HG03354 (cell line): ENCODE results near the gene PTPRM.
A peak's percentile ranks its signal among the peaks of the same experiment; 100 is the strongest.
"Not testable (repeated sequence)": the region's sequence is repeated elsewhere in the genome, so short reads cannot be mapped to it uniquely, and the experiment has no call there.

Experiments used
- ATAC-seq: cut with Tn5 transposase; IDR thresholded peaks from one replicate; pipeline ENCODE4 v1.9.1; 2021; ENCODE audit warnings: mild to moderate bottlenecking; ENCODE audit not compliant: unreplicated experiment, poor library complexity, severe bottlenecking

The PTPRM gene

DNA sequence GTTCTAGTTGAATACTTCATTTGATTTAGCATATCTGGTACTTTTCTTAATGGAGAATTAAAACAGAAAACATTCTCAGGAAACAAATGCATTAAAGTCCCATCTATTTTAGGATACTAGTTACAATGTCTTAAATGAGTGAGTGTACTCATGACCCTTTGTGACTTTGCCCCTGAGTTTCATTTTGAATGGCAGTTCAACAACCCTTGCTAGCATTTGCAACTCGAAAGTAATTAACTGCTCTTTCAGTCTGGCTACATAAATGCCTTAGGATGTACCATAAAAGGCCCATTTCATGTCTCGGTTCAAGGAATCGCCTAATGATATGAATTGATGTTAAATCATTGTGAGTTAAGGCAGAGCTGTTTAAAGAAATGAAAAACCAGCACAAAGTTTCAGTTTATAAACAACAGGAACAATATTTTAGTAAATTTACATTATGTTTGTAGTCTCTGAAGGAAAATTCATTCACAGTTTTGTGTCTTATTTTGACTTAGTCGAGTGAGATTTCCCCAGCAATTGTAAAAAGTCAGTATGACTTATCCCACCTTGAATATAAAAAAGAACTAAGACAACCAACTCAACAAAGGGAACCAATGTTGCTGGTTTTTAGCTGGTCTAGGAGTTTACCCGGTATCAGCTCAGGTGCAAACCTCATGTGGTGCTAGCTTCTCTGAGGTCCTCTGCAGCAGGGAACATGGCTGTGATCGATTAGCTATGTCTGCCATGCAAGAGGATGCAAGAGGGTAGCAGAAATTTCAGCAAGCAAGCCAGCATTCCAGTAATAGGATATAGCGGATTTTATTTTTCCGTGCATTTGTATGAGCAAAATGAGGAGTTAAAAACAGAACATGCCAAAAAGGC, 386.2 kb downstream of the PTPRM start:
- ATAC-seq: peak; percentile 86

DNA sequence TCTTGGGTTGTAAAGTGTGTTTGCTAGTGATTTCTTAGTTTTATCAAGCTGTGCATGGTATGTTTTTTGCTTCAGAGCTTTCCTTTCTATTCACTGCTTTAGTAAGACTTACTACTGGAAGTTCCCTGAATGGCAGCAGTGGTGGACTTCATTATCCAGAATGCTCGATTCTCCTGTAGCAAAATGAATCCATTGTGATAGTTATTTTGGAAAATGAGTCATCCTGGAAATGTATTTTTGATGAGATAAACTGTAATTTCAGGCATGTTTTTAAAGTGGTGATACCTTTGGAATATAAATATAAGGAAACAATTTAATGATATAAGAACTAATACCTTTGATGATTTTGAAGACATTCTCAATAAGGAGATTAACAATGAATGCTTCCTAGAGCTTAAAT, 387.1 kb downstream of the PTPRM start:
- ATAC-seq: no peak

DNA sequence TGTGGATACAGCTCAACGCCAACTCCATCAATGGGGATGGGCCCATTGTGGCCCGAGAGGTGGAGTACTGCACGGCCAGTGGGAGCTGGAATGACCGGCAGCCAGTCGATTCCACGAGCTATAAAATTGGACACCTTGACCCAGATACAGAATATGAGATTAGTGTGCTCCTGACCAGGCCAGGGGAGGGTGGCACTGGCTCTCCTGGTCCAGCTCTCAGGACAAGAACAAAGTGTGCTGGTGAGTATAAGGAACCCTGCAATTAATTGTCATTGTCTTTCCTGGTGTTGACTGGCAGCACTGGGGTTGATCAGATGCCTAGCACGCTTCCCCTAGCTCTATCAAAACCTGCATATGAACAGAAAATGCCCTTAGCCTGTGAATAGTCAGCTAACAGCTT, 388.1 kb downstream of the PTPRM start:
- no peak for ATAC-seq

GRCh38 chr18:7957297-7957696, 390.2 kb downstream of the PTPRM start:
- ATAC-seq: no peak

- no peak for ATAC-seq
Measured at GRCh38 chr18:7958081-7958896, 391.2 kb downstream of the PTPRM start.

DNA sequence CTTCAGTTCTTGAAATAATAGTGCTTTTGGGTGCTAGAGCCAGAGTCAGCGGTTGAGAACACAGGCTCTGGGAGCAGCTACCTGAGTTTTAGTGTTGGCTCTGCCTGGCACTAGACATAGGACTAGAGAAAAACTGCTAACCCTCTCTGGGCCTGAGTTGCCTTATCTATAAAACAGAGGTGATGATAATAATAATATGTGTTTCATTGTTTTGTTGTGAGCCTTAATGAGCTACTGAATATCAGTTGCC, 391.7 kb downstream of the PTPRM start:
- ATAC-seq: no peak

GRCh38 chr18:7966682-7967081, 399.6 kb downstream of the PTPRM start:
- not testable (repeated sequence) for ATAC-seq

- ATAC-seq: no peak
Measured at GRCh38 chr18:7974200-7974874, 407.2 kb downstream of the PTPRM start.

DNA sequence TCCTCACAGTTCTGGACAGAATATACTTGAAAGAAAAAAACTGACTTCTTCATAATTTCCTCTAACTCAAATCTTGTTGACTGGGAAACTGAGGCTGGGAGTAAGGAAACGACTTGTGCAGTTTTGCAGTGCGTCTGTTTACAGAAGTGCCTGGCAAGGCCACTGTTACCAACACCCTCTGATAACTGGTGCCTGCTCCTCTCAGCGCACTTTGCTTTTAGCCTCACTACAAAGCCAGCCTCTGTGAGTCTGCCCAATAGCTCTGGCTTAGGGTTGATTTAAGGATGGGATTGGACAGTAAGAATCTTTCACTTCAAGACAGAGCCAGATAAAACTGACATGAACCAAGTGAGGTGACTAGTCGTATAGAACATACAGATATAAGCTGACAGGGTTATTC, 410.8 kb downstream of the PTPRM start:
- no peak for ATAC-seq

DNA sequence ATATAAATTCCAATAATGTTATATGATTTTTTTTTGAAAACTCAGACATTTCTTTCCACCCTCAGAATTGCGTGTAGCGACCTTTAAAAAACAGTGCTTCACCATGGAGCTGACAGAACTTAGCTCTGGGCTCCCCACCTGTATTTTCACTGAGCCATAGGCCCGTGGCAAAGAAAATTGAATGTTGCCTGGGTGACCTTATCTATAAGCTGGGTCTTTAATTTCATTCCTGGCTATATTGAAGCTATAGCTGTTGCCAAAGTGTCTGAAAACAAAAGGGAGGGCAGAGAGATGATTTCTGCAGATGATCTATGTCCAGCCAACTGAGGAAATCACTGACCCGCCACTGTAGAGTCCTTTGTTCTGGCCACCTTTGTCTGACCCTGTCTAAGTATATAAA, 411.7 kb downstream of the PTPRM start:
- no peak for ATAC-seq

DNA sequence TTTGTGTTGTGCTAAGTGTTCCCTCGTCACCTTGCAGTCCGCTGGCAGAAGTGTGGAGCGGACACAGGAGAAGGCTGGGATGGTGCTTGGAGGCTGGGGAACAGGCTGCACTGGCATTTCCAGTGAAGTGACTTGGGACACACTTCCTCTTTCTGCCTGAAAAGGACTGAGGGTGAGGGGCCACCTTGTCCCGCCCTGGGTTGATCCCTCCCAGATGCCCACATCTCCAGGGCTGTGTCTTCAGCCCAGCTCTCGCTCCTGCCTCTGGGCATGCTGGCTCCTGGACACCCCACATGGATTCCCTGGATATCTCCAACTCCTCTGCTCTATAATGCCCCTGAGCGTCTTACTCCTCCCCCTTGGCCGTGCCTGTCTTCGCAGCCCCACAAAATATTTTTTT, 412.6 kb downstream of the PTPRM start:
- no peak for ATAC-seq

DNA sequence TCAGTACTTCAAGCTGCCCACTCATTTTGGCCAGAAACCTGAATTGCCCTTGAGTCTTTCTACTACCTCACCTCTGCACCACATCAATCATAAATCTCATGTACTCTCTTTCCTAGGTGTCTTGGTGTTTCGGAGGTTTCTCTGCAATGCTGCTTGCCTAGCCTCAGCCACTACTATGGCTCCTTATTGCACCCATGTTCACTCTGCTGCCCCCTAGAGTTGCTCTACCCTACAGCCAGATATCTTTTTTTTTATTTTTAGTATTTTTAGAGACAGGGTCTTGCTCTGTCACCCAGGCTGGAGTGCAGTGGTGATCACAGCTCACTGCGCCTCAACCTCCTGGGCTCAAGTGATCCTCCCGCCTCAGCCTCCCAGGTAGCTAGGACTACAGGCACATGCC, 413.0 kb downstream of the PTPRM start:
- no peak for ATAC-seq

- ATAC-seq: no peak
Measured at GRCh38 chr18:7980656-7981055, 413.5 kb downstream of the PTPRM start.

DNA sequence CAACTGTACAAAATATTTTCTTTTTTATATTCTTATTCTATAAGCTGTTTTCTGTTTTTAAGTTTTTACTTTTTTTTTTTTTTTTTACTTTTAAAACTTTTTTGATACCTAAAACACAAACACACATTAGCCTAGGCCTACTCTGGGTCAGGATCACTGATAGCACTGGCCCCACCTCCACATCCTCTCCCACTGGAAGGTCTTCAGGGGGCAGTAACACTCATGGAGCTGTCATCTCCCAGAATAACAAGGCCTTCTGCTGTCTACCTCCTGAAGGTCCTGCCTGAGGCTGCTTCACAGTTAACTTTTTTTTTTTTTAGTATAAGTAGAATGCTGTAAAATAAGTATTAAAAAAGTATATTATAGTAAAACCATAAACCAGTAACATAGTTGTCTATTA, 415.1 kb downstream of the PTPRM start:
- ATAC-seq: no peak

DNA sequence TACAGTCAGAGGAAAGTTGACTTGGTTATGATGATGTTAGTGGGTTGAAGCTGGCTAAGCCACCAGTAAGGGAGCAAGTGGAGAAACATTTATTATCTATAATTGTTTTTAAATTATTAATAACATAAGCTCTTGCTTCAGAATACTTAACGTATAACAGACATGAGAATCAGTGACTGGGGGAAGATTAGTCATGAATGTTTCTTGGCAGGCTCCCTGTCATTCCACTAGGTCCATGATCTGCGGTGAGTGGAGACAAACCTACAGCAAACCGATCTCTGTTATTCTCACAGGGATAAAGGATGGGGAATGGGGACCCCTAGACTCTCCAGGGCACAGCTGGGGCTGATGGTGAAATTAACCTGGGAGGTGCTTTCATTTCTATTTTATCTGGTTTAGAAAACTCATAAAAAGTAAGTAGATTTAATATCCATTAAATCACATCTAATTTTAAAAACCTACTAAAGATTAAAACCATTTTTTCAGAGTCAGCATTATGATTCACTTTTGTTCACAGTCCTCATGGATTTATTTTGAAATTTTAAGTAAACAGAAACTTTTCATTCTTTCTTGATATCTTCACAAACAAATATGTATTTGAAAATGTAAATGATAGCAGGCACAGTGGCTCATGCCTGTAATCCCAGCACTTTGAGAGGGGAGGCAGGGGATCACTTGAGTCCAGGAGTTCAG, 420.3 kb downstream of the PTPRM start:
- no peak for ATAC-seq

GRCh38 chr18:7990670-7991069, 423.6 kb downstream of the PTPRM start:
- ATAC-seq: no peak

DNA sequence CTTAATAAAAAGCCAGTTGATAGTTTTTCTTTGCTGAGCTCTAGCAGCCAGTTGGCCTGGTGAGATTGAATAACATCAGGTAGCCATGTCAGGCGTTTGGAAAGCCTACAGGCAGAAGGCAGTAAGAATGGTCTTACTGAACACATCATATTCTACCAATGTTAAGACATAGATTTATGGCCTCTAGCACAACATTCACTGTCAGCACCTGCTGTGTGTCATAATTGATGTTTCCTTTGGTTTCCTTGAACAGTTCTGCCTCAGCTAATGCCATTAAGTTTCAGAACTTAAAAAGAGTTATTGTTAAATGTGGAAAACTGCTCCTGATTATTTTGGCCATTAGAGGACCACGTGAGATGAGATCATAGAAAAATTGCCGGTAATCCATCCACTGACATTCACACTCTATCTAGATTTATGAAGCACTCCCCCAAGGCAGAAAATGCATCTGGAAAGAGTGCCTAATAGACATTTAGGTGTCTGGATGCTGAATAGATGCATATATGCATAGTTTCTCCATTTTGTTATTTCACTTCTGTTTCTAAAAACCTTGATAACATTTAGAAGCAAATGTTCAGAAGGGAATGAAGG, 434.7 kb downstream of the PTPRM start:
- ATAC-seq: no peak

DNA sequence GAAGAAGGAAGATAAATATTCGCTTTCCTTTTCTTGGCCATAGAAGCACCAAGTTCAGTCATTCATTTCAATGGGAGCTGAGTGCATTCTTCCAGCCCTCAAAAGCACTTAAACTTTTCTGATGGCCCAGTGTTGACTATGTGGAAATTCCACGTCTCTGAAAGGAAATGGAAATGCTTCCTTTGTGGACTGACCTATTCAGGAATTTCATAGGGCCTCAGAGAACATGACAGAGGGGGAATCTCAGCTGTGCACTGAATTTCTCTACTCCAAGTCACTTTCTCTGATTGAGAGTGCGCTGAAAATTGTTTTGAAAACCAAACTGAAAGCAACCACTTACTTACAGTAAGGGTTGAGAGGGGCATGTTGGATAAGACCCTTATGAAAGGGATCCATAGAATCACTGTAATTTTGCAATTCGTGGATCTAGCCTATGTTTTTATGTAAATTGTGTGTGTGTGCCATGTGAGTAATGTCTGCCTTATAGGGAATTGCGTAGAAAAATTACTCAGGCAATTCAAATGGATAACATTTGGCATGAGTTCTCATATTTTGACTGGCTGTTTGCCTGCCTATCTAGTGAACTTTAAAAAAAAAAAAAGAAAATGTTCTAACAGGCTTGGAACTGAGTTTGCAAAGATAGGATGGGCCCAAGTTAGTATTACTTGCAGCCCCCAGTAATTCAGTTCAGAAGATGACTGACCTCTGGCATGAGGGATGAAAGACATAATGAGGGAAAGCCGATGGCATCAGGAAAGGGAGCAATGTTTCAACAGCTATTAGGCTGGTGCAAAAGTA, 437.0 kb downstream of the PTPRM start:
- no peak for ATAC-seq

DNA sequence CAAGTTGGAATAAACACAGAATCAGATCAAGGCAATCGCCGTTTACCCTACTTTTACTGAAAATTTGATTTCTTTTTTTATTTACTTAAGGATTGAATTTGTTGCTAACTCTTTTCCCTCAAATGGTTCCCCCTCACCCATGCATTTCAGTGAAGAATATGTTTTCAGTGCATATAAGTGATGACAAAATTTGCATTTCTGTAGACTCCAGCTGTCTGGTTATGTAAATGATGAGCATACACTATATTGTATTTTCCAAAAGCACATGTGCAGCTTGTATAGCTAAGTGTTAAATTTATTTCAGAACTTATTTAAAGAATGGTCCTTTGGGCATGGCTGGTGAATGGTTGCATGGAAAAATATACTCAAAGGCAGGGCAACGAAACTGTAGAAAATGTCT, 437.7 kb downstream of the PTPRM start:
- no peak for ATAC-seq
